ENCODE results near the gene NRDC.
"Not testable (repeated sequence)": the region's sequence is repeated elsewhere in the genome, so short reads cannot be mapped to it uniquely, and the experiment has no call there.

The NRDC gene

GRCh38 chr1:51899022-51899421 lies 20.5 kb upstream of the NRDC start:
- peak overlapping the region; percentile 97 for H3K27ac ChIP-seq (ENCODE audit: low read length, poor library complexity, severe bottlenecking)
- peak overlapping the region; percentile 85 for H2BK5ac ChIP-seq (ENCODE audit: low read depth, low read length, poor library complexity, severe bottlenecking)
- no peak overlapping the region for H2AFZ ChIP-seq (ENCODE audit: low read depth, low read length)
- H2BK120ac ChIP-seq (ENCODE audit: low read depth, low read length) = no peak overlapping the region
- peaks cover 12% of the 10 kb centered on the region for H3K4me1 ChIP-seq (ENCODE audit: control insufficient read depth, insufficient read depth, low read depth, low read length)
- no peaks in the 10 kb centered on the region for H3K9me3 ChIP-seq (ENCODE audit: control insufficient read depth, low read length)
- no peak overlapping the region for H3K9ac ChIP-seq (ENCODE audit: low read length)
- H3K18ac ChIP-seq (ENCODE audit: low read depth in 1 of 2, low read length in 2 of 2) = peak overlapping the region in 1 of 2 experiments; percentile 70
- no peak overlapping the region for H4K91ac ChIP-seq (ENCODE audit: low read length)
- no peaks in the 10 kb centered on the region for H3K27me3 ChIP-seq (ENCODE audit: control insufficient read depth in 1 of 2, insufficient read depth in 1 of 2, low read length in 2 of 2)
- no peak overlapping the region for H4K8ac ChIP-seq (ENCODE audit: low read length)
- no peaks in the 10 kb centered on the region for H3K36me3 ChIP-seq (ENCODE audit: control insufficient read depth in 1 of 2, insufficient read depth in 2 of 2, low read depth in 1 of 2, low read length in 2 of 2)
- peak overlapping the region in 1 of 2 experiments; percentile 90 for H2BK12ac ChIP-seq (ENCODE audit: low read length in 2 of 2)
- no peak overlapping the region for H2BK15ac ChIP-seq (ENCODE audit: low read depth, poor library complexity, severe bottlenecking)
- no peaks in the 10 kb centered on the region for H3K79me1 ChIP-seq (replicated peaks; ENCODE audit: low read length, poor library complexity, severe bottlenecking)
- H3K4me2 ChIP-seq (ENCODE audit: low read length, poor library complexity, severe bottlenecking) = no peak overlapping the region
- peak overlapping the region in 1 of 2 experiments; percentile 49 for H3K4ac ChIP-seq (ENCODE audit: low read depth in 1 of 2, low read length in 2 of 2)
- no peak for DNase-seq
- WGBS = 89% methylated on average over 10 of the region's 10 CpGs
- no peak overlapping the region for H3K23ac ChIP-seq (ENCODE audit: low read length in 2 of 2)
- H3K4me3 ChIP-seq (ENCODE audit: insufficient read depth in 1 of 2, low read depth in 1 of 2, low read length in 2 of 2) = no peak overlapping the region
- no peak overlapping the region for H3K14ac ChIP-seq (ENCODE audit: low read length in 2 of 2)
- peak overlapping the region; percentile 100 for H2AK5ac ChIP-seq (ENCODE audit: low read length, severe bottlenecking)

GRCh38 chr1:51898090-51898734 lies 19.7 kb upstream of the NRDC start:
- Histone ChIP-seq H3K14ac (ENCODE audit: low read length in 2 of 2) (no peak overlapping the region), H3K27ac (ENCODE audit: low read length, poor library complexity, severe bottlenecking) (peak overlapping the region; percentile 99), H3K4me2 (ENCODE audit: low read length, poor library complexity, severe bottlenecking) (peak overlapping the region; percentile 22), H2AK5ac (ENCODE audit: low read length, severe bottlenecking) (no peak overlapping the region), H3K27me3 (ENCODE audit: control insufficient read depth in 1 of 2, insufficient read depth in 1 of 2, low read length in 2 of 2) (no peaks in the 10 kb centered on the region), H3K4me1 (ENCODE audit: control insufficient read depth, insufficient read depth, low read depth, low read length) (peaks cover 12% of the 10 kb centered on the region), H2BK15ac (ENCODE audit: low read depth, poor library complexity, severe bottlenecking) (no peak overlapping the region), H3K18ac (ENCODE audit: low read depth in 1 of 2, low read length in 2 of 2) (peak overlapping the region in 1 of 2 experiments; percentile 21), H3K9me3 (ENCODE audit: control insufficient read depth, low read length) (no peaks in the 10 kb centered on the region), H3K4me3 (ENCODE audit: insufficient read depth in 1 of 2, low read depth in 1 of 2, low read length in 2 of 2) (peak overlapping the region in 1 of 2 experiments; percentile 6), H3K36me3 (ENCODE audit: control insufficient read depth in 1 of 2, insufficient read depth in 2 of 2, low read depth in 1 of 2, low read length in 2 of 2) (no peaks in the 10 kb centered on the region), H4K8ac (ENCODE audit: low read length) (no peak overlapping the region), H2BK12ac (ENCODE audit: low read length in 2 of 2) (peak overlapping the region in 1 of 2 experiments; percentile 83), H2AFZ (ENCODE audit: low read depth, low read length) (no peak overlapping the region), H4K91ac (ENCODE audit: low read length) (no peak overlapping the region), H3K23ac (ENCODE audit: low read length in 2 of 2) (no peak overlapping the region), H2BK120ac (ENCODE audit: low read depth, low read length) (peak overlapping the region; percentile 30), H3K4ac (ENCODE audit: low read depth in 1 of 2, low read length in 2 of 2) (no peak overlapping the region), H2BK5ac (ENCODE audit: low read depth, low read length, poor library complexity, severe bottlenecking) (peak overlapping the region; percentile 79), H3K9ac (ENCODE audit: low read length) (peak overlapping the region; percentile 77), H3K79me1 (replicated peaks; ENCODE audit: low read length, poor library complexity, severe bottlenecking) (no peaks in the 10 kb centered on the region)
- DNase-seq = peak; percentile 80
- 20% methylated on average over 4 of the region's 6 CpGs for WGBS

- Histone ChIP-seq H3K18ac (ENCODE audit: low read depth in 1 of 2, low read length in 2 of 2) (no peak overlapping the region), H2BK120ac (ENCODE audit: low read depth, low read length) (no peak overlapping the region), H3K9ac (ENCODE audit: low read length) (peak overlapping the region; percentile 77), H2BK5ac (ENCODE audit: low read depth, low read length, poor library complexity, severe bottlenecking) (peak overlapping the region; percentile 79), H2AFZ (ENCODE audit: low read depth, low read length) (no peak overlapping the region), H3K79me1 (replicated peaks; ENCODE audit: low read length, poor library complexity, severe bottlenecking) (no peaks in the 10 kb centered on the region), H2BK15ac (ENCODE audit: low read depth, poor library complexity, severe bottlenecking) (peak overlapping the region; percentile 52), H3K4me1 (ENCODE audit: control insufficient read depth, insufficient read depth, low read depth, low read length) (peaks cover 12% of the 10 kb centered on the region), H3K27me3 (ENCODE audit: control insufficient read depth in 1 of 2, insufficient read depth in 1 of 2, low read length in 2 of 2) (no peaks in the 10 kb centered on the region), H3K4me2 (ENCODE audit: low read length, poor library complexity, severe bottlenecking) (no peak overlapping the region), H3K4ac (ENCODE audit: low read depth in 1 of 2, low read length in 2 of 2) (no peak overlapping the region), H2BK12ac (ENCODE audit: low read length in 2 of 2) (no peak overlapping the region), H3K27ac (ENCODE audit: low read length, poor library complexity, severe bottlenecking) (peak overlapping the region; percentile 99), H2AK5ac (ENCODE audit: low read length, severe bottlenecking) (no peak overlapping the region), H4K8ac (ENCODE audit: low read length) (no peak overlapping the region), H3K9me3 (ENCODE audit: control insufficient read depth, low read length) (no peaks in the 10 kb centered on the region), H3K4me3 (ENCODE audit: insufficient read depth in 1 of 2, low read depth in 1 of 2, low read length in 2 of 2) (peak overlapping the region in 1 of 2 experiments; percentile 6), H3K23ac (ENCODE audit: low read length in 2 of 2) (no peak overlapping the region), H4K91ac (ENCODE audit: low read length) (no peak overlapping the region), H3K14ac (ENCODE audit: low read length in 2 of 2) (no peak overlapping the region), H3K36me3 (ENCODE audit: control insufficient read depth in 1 of 2, insufficient read depth in 2 of 2, low read depth in 1 of 2, low read length in 2 of 2) (no peaks in the 10 kb centered on the region)
- peak; percentile 74 for DNase-seq
Measured at GRCh38 chr1:51897699-51898031, 19.1 kb upstream of the NRDC start.

- H3K18ac ChIP-seq (ENCODE audit: low read depth in 1 of 2, low read length in 2 of 2); H3K4ac ChIP-seq (ENCODE audit: low read depth in 1 of 2, low read length in 2 of 2); H3K4me2 ChIP-seq (ENCODE audit: low read length, poor library complexity, severe bottlenecking); H3K27ac ChIP-seq (ENCODE audit: low read length, poor library complexity, severe bottlenecking); H3K23ac ChIP-seq (ENCODE audit: low read length in 2 of 2); H4K8ac ChIP-seq (ENCODE audit: low read length); H3K36me3 ChIP-seq (ENCODE audit: control insufficient read depth in 1 of 2, insufficient read depth in 2 of 2, low read depth in 1 of 2, low read length in 2 of 2); H2AK5ac ChIP-seq (ENCODE audit: low read length, severe bottlenecking); H2BK120ac ChIP-seq (ENCODE audit: low read depth, low read length); H3K4me1 ChIP-seq (ENCODE audit: control insufficient read depth, insufficient read depth, low read depth, low read length); DNase-seq; H2BK5ac ChIP-seq (ENCODE audit: low read depth, low read length, poor library complexity, severe bottlenecking); H4K91ac ChIP-seq (ENCODE audit: low read length); H3K4me3 ChIP-seq (ENCODE audit: insufficient read depth in 1 of 2, low read depth in 1 of 2, low read length in 2 of 2); H2AFZ ChIP-seq (ENCODE audit: low read depth, low read length); H2BK15ac ChIP-seq (ENCODE audit: low read depth, poor library complexity, severe bottlenecking); H3K9me3 ChIP-seq (ENCODE audit: control insufficient read depth, low read length); H2BK12ac ChIP-seq (ENCODE audit: low read length in 2 of 2); H3K79me1 ChIP-seq (replicated peaks; ENCODE audit: low read length, poor library complexity, severe bottlenecking); H3K9ac ChIP-seq (ENCODE audit: low read length); H3K27me3 ChIP-seq (ENCODE audit: control insufficient read depth in 1 of 2, insufficient read depth in 1 of 2, low read length in 2 of 2); H3K14ac ChIP-seq (ENCODE audit: low read length in 2 of 2): not testable (repeated sequence)
- 96% methylated on average over 2 of the region's 2 CpGs for WGBS
Measured at GRCh38 chr1:51894748-51895147, 16.2 kb upstream of the NRDC start.

Measured in mesenchymal stem cell (in vitro differentiated cells and primary cell).